GM12872 (cell line): Measurements from ENCODE around the gene NEMP2.

Experiments
- CTCF ChIP-seq: IDR thresholded peaks from 3 replicates; pipeline ENCODE4 v1.5.1; 2011; ENCODE audit warnings: low read depth, mild to moderate bottlenecking, low read length, moderate library complexity; ENCODE audit not compliant: insufficient read depth

Gene NEMP2

GRCh38 chr2:190511104-190511503 is 23.4 kb downstream of the NEMP2 start:
- TF ChIP-seq CTCF: peak; percentile 18; the same call in 1 of the 3 replicates

- no peak for TF ChIP-seq CTCF
Observed at GRCh38 chr2:190507135-190507534, 27.4 kb downstream of the NEMP2 start.

GRCh38 chr2:190506666-190507065 is 27.9 kb downstream of the NEMP2 start:
- TF ChIP-seq CTCF: no peak

GRCh38 chr2:190505696-190506095 is 28.8 kb downstream of the NEMP2 start:
- no peak for TF ChIP-seq CTCF

GRCh38 chr2:190504912-190505311 is 29.6 kb downstream of the NEMP2 start:
- TF ChIP-seq CTCF: no peak

GRCh38 chr2:190503088-190503487 is 31.4 kb downstream of the NEMP2 start:
- no peak for TF ChIP-seq CTCF

GRCh38 chr2:190501702-190502407 is 32.7 kb downstream of the NEMP2 start:
- TF ChIP-seq CTCF: no peak
